Breast epithelium (tissue), 3 donors: ENCODE data around the gene TFE3.

ENCODE experiments used
- POLR2A ChIP-seq: fragments of 450-650 bp; IDR thresholded peaks from one replicate; pipeline ENCODE4 v1.6.1; 2016; ENCODE audit warnings: antibody characterized with exemption, mild to moderate bottlenecking, moderate library complexity
- POLR2AphosphoS5 ChIP-seq, 3 donors: sonication (generic); formaldehyde crosslinking; IDR thresholded peaks; one replicate each; pipeline ENCODE4 v1.6.1; 2017; ENCODE audit warnings: antibody characterized with exemption in 3 of 3
- TF ChIP-seq, protein P1 (sequence below), 3 donors: fragments of 450-650 bp; IDR thresholded peaks; one replicate each; pipeline ENCODE4 v1.5.1; 2016 to 2017; ENCODE audit warnings: antibody characterized with exemption in 3 of 3, mild to moderate bottlenecking in 3 of 3, moderate library complexity in 3 of 3

DNA sequence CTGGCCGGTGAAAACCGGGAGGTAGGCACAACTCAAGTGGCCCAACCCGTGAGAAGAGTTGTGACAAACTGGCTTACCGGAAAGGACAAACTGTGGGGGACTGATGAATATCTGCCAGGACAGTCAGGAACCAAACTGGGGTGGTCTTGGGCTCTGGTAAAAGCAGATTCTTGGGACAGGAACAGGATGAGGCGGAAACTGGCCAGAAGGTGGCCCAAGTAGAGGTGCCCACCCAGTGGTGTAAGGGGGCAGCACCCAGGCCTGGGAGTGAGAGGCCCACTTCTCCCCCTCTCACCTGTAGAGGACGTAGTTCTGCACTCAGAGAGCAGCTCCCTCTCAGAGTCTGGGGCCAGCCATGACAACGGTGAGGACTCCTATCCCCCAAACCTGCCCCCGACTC is 21.6 kb upstream of the TFE3 start:
- TF ChIP-seq, protein P1, sequence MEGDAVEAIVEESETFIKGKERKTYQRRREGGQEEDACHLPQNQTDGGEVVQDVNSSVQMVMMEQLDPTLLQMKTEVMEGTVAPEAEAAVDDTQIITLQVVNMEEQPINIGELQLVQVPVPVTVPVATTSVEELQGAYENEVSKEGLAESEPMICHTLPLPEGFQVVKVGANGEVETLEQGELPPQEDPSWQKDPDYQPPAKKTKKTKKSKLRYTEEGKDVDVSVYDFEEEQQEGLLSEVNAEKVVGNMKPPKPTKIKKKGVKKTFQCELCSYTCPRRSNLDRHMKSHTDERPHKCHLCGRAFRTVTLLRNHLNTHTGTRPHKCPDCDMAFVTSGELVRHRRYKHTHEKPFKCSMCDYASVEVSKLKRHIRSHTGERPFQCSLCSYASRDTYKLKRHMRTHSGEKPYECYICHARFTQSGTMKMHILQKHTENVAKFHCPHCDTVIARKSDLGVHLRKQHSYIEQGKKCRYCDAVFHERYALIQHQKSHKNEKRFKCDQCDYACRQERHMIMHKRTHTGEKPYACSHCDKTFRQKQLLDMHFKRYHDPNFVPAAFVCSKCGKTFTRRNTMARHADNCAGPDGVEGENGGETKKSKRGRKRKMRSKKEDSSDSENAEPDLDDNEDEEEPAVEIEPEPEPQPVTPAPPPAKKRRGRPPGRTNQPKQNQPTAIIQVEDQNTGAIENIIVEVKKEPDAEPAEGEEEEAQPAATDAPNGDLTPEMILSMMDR (IDR thresholded peaks at IDR 0.05) = no peak
- TF ChIP-seq POLR2AphosphoS5 (IDR thresholded peaks at IDR 0.05) (no peak), POLR2A (no peak)
